K562 (cell line): ENCODE data around the gene HES4. TPM values are rescaled to one million over a fixed set of nuclear protein-coding genes. Genes with fewer than 3 reads are reported as not detected.

Source experiments
- AFF4 ChIP-seq: sonication (generic); formaldehyde crosslinking; IDR thresholded peaks from 2 replicates; pipeline ENCODE4 v1.8.0; 2023; ENCODE audit warnings: mild to moderate bottlenecking, missing genetic modification reagents
- BRD9 ChIP-seq: fragments of 450-650 bp; IDR thresholded peaks from 2 replicates; pipeline ENCODE4 v1.6.1; 2018; ENCODE audit warnings: low read depth; ENCODE audit not compliant: partially characterized antibody
- CTBP1 ChIP-seq: fragments of 450-650 bp; IDR thresholded peaks from 2 replicates; pipeline ENCODE4 v1.6.1; 2016; ENCODE audit warnings: borderline replicate concordance
- ELF2 ChIP-seq: fragments of 250-450 bp; sonication (Bioruptor Pico); IDR thresholded peaks from 2 replicates; pipeline ENCODE4 v1.5.0; 2021; ENCODE audit warnings: mild to moderate bottlenecking
- HEY1 ChIP-seq: fragments of 250-450 bp; sonication (Bioruptor Pico); IDR thresholded peaks from 2 replicates; pipeline ENCODE4 v1.5.0; 2020; ENCODE audit warnings: mild to moderate bottlenecking, moderate library complexity, borderline replicate concordance
- KDM5B ChIP-seq: fragments of 200-600 bp; sonication (generic); IDR thresholded peaks from 2 replicates; pipeline ENCODE4 v1.6.1; 2012; ENCODE audit warnings: low read depth, mild to moderate bottlenecking, moderate library complexity, low read length, control low read depth, inconsistent platforms; ENCODE audit not compliant: insufficient replicate concordance
- L3MBTL2 ChIP-seq: fragments of 450-650 bp; IDR thresholded peaks from 2 replicates; pipeline ENCODE4 v1.6.1; 2016; ENCODE audit warnings: mild to moderate bottlenecking, moderate library complexity
- NELFE ChIP-seq: IDR thresholded peaks from 2 replicates; pipeline ENCODE4 v1.6.1; 2011; ENCODE audit warnings: mild to moderate bottlenecking; ENCODE audit not compliant: insufficient read depth, insufficient read length
- PURB ChIP-seq: sonication (generic); formaldehyde crosslinking; IDR thresholded peaks from 2 replicates; pipeline ENCODE4 v1.9.0; 2021; ENCODE audit warnings: low read depth, mild to moderate bottlenecking, missing genetic modification reagents
- SRSF1 ChIP-seq: fragments of 200-400 bp; formaldehyde crosslinking; IDR thresholded peaks from 2 replicates; pipeline ENCODE4 v1.6.1; 2017; ENCODE audit warnings: mild to moderate bottlenecking, low read depth, low read length, moderate library complexity
- TAF1 ChIP-seq: IDR thresholded peaks from 2 replicates; pipeline ENCODE4 v1.6.1; 2011; ENCODE audit warnings: mild to moderate bottlenecking, low read length, moderate library complexity; ENCODE audit not compliant: insufficient read depth, control insufficient read depth, severe bottlenecking; ENCODE audit errors: extremely low read depth
- TGIF2 ChIP-seq: sonication (generic); formaldehyde crosslinking; IDR thresholded peaks from 2 replicates; pipeline ENCODE4 v1.8.1; 2022; ENCODE audit warnings: mild to moderate bottlenecking, missing genetic modification reagents, moderate library complexity
- UBTF ChIP-seq, 2 experiments: IDR thresholded peaks; 2 replicates each; pipeline ENCODE4 v1.6.1; 2012; ENCODE audit warnings: improper control_type of control experiment in 2 of 2, low read depth in 2 of 2, low read length in 2 of 2, borderline replicate concordance in 1 of 2
- ZHX1 ChIP-seq: fragments of 150-350 bp; conservative IDR thresholded peaks from 2 replicates; pipeline ENCODE4 v1.6.1; 2014; ENCODE audit warnings: low read length
- ZNF253 ChIP-seq: fragments of 250-450 bp; sonication (Bioruptor Pico); conservative IDR thresholded peaks from 2 replicates; pipeline ENCODE4 v1.6.1; 2021; ENCODE audit warnings: mild to moderate bottlenecking
- ZNF444 ChIP-seq: fragments of 250-450 bp; sonication (Bioruptor Pico); IDR thresholded peaks from 2 replicates; pipeline ENCODE4 v1.4.0; 2020; ENCODE audit warnings: mild to moderate bottlenecking, moderate library complexity
- polyA plus RNA-seq, 8 experiments: library from polyadenylated mRNA; depleted of rRNA in 4 of 8; stranded (reverse) in 5 of 8; unstranded in 3 of 8; fragments of >200 nt; fragmentation: Nextera tagmentation in 2 of 8; fragmentation: Illumina TruSeq in 1 of 8; extraction: Ambion mirVana in 2 of 8; extraction: Trizol in 1 of 8; gene quantifications; 2 replicates each; pipeline versions ENCODE4 v1.2.1 to v1.2.3, GENCODE V29; 2011 to 2014; ENCODE audit warnings: inconsistent platforms in 1 of 8, missing spikeins in 1 of 8
- total RNA-seq, 7 experiments: library from RNA; depleted of rRNA in 6 of 7; stranded (reverse); fragments of >200 nt in 6 of 7; fragmentation: Illumina TruSeq in 2 of 7; extraction: Trizol in 2 of 7; gene quantifications; 2 replicates each; pipeline versions ENCODE4 v1.2.1 to v1.2.3, GENCODE V29; 2011 to 2021; ENCODE audit warnings: low replicate concordance in 1 of 7
- TF ChIP-seq, protein P1 (sequence below): fragments of 250-450 bp; sonication (Bioruptor Pico); IDR thresholded peaks from 2 replicates; pipeline ENCODE4 v1.5.0; 2020; ENCODE audit warnings: mild to moderate bottlenecking

Gene HES4
- total and polyA plus RNA-seq, 9 of the 15 experiments (the other 6 are each of a cell fraction or from before 2014, with no cell fraction given) = 0.21 to 43.7 (median 5.3) TPM; not detected in 2

- TF ChIP-seq KDM5B (peak; percentile 50), HEY1 (CRISPR knock-in tag) (no peak), ELF2 (no peak), L3MBTL2 (peak; percentile 87), ZHX1 (no peak), AFF4 (CRISPR knock-in tag) (no peak), ZNF444 (CRISPR knock-in tag) (no peak), UBTF (IDR thresholded peaks at IDR 0.05; ENCODE audit: borderline replicate concordance in 1 of 2, low read depth in 2 of 2, low read length in 2 of 2) (0 out of 4 replicates have a peak, but pooled peaks have one; percentile 69 to 78), NELFE (no peak), CTBP1 (peak; percentile 75), SRSF1 (no peak), BRD9 (no peak), ZNF253 (CRISPR knock-in tag) (no peak), TGIF2 (no peak), TAF1 (peak; percentile 54), PURB (no peak)
- TF ChIP-seq, protein P1, sequence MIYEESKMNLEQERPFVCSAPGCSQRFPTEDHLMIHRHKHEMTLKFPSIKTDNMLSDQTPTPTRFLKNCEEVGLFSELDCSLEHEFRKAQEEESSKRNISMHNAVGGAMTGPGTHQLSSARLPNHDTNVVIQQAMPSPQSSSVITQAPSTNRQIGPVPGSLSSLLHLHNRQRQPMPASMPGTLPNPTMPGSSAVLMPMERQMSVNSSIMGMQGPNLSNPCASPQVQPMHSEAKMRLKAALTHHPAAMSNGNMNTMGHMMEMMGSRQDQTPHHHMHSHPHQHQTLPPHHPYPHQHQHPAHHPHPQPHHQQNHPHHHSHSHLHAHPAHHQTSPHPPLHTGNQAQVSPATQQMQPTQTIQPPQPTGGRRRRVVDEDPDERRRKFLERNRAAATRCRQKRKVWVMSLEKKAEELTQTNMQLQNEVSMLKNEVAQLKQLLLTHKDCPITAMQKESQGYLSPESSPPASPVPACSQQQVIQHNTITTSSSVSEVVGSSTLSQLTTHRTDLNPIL (CRISPR knock-in tag) = no peak
Observed at GRCh38 chr1:966704-967300, 33.1 kb downstream of the HES4 start (continued).
